HG03103 (cell line): ENCODE data around the gene GPR68.
"Not testable (repeated sequence)": the region's sequence is repeated elsewhere in the genome, so short reads cannot be mapped to it uniquely, and the experiment has no call there.

Experiments used
- ATAC-seq: cut with Tn5 transposase; IDR thresholded peaks from one replicate; pipeline ENCODE4 v1.9.1; 2021; ENCODE audit warnings: low read depth; ENCODE audit not compliant: unreplicated experiment

The GPR68 gene

GRCh38 chr14:91273273-91273884, 28.9 kb upstream of the GPR68 start:
- no peak for ATAC-seq

DNA sequence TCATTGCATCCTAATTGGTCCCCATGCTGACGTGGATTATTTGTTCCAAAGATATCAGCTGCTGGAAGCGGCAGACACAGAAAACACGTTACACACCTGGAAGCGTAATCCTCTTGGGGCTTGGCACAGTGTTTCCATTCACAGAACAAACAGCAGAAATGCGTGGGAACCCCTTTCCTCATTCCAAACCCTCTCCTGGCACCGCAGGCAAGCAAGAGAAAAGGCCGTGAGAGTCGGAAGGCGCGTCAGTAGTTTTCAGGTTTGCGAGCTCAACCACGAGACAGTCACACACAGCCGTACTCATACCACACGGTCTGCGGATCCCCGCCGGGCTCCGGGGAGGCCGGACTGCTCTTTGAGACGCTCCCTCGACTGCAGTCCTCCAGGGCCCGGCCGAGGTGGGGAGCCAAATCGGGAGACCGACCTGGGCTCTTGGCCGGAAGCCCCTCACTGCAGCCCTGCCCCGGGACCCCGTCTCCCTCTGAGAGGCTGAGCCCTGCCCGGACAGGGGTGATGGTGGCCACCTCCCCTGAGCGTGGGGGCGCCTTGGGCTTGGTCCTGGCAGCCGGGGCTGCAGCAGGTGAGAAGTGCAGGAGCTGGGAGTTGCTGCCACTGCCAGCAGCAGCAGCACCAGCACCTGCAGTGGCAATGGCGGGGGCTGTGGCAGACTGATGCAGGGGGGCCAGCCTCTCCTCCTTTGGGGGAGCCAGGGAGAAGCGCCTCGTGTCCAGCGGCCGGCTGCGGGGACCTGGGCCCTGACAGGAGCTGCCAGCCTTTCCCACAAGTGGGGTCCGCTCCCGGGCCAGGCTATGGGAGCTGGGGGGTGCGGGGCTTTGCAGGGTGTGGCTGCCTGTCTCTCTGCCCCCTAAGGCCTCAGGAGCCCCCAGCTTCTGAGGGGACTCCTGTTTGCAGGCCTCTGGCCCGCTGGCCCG, 28.1 kb upstream of the GPR68 start:
- no peak for ATAC-seq

DNA sequence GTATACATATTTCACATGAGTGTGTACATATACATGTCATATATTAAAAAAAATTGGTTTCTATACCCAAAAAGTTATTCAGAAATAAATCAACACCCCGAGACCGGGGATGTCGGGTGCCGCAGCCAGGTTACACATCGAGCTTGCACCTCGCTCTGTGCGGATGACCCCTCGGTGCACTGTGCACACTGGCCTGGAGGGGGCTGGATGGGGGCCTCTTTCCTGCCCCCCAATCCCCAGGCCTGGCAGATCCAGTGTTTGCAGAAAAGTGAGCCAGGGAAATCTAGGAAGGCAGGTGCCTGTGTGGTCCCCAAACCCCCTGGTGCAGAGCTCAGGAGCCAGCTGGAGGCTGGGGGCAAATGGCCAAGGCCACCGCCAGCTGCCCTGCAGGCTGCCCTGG, 27.1 kb upstream of the GPR68 start:
- no peak for ATAC-seq

DNA sequence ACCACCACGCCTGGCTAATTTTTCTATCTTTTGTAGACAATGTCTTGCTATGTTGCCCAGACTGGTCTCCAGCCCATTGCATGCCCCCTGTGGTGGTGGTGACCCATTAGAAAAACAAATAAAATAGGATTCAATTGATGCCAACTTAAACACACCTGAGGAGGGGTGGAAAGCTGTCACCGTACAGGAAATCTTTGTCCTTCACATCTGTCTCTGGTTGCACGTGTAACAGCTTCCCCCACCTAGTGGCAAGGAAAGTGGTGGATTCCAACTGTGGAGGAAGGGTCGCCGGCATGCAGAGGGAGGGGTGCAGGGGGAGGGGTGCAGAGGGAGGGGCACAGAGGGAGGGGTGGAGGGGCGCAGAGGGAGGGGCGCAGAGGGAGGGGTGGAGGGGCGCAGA, 26.1 kb upstream of the GPR68 start:
- ATAC-seq: no peak

DNA sequence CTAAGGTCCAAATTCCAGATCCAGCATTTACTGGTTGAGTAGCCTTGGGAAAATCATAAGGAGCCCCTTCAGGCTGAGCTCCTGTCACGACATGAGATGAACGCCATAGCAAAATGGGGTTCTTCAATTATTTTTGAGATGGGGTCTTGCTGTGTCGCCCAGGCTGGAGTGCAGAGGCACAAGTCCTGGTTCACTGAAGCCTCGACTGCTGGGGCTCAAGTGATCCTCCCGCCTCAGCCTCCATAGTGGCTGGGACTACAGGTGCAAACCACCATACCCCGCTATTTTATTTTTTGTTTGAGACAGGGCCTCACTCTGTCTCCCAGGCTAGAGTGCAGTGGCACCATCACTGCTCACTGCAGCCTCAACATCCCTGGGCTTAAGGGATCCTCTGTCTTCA, 25.7 kb upstream of the GPR68 start:
- ATAC-seq: no peak

- ATAC-seq: no peak
Measured at GRCh38 chr14:91269076-91269991, 24.8 kb upstream of the GPR68 start.

GRCh38 chr14:91267965-91268437, 23.5 kb upstream of the GPR68 start:
- no peak for ATAC-seq

DNA sequence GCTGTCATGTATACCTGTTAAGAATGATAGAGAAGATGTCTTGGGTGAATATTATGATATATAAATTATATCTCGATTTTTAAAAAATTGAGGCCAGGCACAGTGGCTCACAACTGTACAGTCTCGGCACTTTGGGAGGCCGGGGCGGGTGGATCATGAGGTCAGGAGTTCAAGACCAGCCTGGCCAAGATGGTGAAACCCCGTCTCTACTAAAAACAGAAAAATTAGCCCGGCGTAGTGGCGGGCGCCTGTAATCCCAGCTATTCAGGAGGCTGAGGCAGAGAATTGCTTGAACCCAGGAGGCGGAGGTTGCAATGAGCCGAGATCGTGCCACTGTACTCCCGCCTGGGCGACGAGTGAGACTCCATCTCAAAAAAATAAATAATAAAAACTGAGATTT, 21.8 kb upstream of the GPR68 start:
- ATAC-seq: not testable (repeated sequence)

GRCh38 chr14:91265404-91265803, 20.9 kb upstream of the GPR68 start:
- no peak for ATAC-seq

GRCh38 chr14:91264151-91265150, 19.9 kb upstream of the GPR68 start:
- ATAC-seq: no peak

DNA sequence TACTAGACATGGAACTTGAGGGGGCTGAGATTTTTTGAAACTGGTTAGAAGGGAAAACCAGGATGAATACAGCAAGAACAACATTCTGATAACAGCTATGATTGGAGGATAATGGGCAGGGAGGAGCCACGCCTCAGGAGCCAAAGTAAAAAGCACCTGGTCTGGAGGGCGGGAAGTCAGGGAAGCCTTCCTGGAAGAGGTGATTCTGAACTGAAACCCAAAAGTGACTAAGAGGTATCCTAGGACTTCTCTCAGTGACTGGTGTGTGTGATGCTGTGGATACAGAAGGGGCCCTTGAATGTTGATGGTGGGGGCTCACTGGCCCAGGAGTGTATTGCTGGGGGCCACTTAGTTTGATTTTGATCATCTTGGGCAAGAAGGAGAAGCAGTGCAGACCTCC, 18.8 kb upstream of the GPR68 start:
- no peak for ATAC-seq

DNA sequence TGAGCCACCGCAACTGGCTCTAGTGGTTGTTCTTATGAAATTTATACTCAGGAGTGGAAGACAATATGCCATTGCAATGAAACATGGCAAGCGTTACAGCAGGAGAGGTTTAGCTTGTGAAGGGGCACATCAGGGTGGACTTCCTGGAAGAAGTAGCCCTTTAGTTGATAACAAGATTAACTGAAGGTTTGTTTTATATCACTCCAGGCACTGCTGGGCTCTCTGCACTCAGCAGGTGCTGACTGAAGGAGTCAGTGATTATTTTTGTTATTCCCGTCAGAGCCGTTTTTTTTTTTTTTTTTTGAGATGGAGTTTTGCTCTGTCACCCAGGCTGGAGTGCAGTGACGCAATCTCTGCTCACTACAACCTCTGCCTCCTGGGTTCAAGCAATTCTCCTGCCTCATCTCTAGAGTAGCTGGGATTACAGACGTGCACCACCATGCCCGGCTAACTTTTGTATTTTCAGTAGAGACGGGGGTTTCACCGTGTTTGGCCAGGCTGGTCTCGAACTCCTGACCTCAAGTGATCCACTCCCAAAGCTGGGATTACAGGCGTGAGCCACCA, 17.6 kb upstream of the GPR68 start:
- no peak for ATAC-seq

GRCh38 chr14:91261115-91261514, 16.6 kb upstream of the GPR68 start:
- ATAC-seq: no peak

DNA sequence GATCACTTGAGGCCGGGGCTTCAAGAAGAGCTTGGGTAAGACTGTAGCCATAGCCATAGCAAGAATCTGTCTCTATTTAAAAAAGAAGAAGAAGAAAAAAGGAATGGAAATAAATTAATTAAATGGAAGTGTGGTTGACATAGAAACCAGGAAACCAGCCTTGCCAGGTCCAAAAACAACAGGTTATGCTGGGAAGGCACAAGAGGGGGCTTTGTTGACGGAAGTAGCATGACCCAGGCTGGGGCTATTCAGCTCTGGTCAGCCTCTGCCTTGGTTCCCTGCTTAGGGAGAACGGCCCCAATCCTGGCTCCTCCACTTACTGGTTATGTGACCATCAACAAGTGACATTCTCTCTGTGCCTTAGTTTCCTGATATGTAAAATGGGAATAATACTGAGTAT, 14.4 kb upstream of the GPR68 start:
- no peak for ATAC-seq

GRCh38 chr14:91258011-91258618, 13.6 kb upstream of the GPR68 start:
- no peak for ATAC-seq

DNA sequence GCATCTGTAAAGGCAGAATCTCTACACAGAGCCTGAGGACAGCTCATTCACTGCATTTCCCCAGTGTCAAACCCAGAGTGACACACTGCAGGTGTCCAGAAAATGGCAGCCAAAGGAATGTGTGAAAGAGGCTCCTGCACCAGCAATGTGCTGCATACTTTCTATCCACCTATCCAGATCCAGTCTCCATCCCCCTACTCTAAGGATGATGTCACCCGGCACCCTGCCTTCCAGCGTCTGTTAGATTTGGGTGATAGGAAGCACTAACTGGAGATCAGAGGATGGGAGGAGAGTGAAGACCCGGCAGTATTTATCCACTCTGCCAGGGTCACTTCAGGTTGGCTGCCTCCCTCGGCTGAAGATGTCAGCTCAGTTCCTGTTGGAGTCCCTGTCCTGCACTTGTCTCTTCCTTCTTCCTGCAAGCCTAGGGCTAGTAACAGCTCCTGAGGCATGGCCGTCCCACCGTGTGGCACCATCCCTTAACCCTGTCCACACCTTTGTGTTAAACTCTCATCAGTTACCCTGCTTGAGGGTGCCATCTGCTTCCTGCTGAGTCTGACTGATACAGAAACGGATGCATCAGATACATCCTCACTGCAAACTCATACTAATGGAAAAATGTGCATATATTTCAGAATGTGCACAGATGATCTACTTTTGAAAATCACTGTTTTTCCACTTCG, 13.0 kb upstream of the GPR68 start:
- ATAC-seq: no peak

GRCh38 chr14:91256661-91257060, 12.2 kb upstream of the GPR68 start:
- ATAC-seq: no peak

DNA sequence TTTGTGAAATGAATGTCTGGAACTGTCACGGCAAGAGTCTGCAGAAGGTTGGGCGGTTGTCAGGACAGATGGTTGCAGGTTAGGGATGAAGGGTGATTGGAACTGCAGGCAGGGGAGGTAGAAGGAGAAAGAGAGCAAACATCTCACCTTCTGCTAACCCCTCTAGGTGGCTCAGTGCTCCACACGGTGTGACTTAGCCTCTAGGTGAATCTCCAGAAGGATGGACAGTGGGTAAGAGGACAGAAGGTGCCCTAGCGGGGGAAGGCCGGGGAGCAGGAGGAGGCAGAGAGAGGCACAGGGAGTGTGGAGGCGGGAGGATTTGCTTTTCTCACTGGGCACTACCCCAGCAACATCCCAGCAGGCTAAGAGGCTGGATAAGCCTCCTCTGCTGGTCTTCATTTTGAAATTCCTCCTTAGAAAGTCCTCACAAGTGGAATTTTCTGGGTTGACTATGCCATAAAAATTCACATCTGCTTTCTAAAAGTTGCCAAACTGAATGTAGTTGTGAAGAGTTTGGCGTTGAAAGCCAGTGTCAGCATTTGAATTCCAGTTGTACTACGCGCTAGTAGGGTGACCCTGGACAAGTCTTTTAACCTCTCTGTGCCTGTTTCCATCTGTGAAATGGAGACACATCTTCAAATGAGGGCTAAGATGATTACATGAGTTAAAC, 10.7 kb upstream of the GPR68 start:
- no peak for ATAC-seq
